Liver (tissue), 3 donors: ENCODE results near the gene DAAM1.
A peak's percentile ranks its signal among the peaks of the same experiment; 100 is the strongest.

Experiments used
- ATF3 ChIP-seq: IDR thresholded peaks from 2 replicates; pipeline ENCODE4 v1.6.1; 2016; ENCODE audit warnings: antibody characterized with exemption
- CTCF ChIP-seq: fragments of 150-350 bp; IDR thresholded peaks from 2 replicates; pipeline ENCODE4 v1.5.1; 2017; ENCODE audit warnings: improper control_type of control experiment, low read depth, low read length; ENCODE audit not compliant: missing input control
- GABPA ChIP-seq, 2 donors: IDR thresholded peaks in 1 of 2; conservative IDR thresholded peaks in 1 of 2; 2 replicates each; pipeline ENCODE4 v1.6.1; 2016; ENCODE audit warnings: antibody characterized with exemption in 2 of 2, mild to moderate bottlenecking in 1 of 2, moderate library complexity in 1 of 2
- HNF4A ChIP-seq, 2 donors: conservative IDR thresholded peaks; 2 replicates each; pipeline ENCODE4 v1.6.1; 2016; ENCODE audit warnings: antibody characterized with exemption in 2 of 2, mild to moderate bottlenecking in 2 of 2
- HNF4G ChIP-seq: IDR thresholded peaks from 2 replicates; pipeline ENCODE4 v1.6.1; 2016; ENCODE audit warnings: antibody characterized with exemption
- JUND ChIP-seq, 2 donors: IDR thresholded peaks; 2 replicates each; pipeline ENCODE4 v1.6.1; 2016; ENCODE audit warnings: antibody characterized with exemption in 2 of 2
- MAX ChIP-seq: IDR thresholded peaks from 2 replicates; pipeline ENCODE4 v1.6.1; 2016; ENCODE audit warnings: antibody characterized with exemption
- NR2F2 ChIP-seq: IDR thresholded peaks from 2 replicates; pipeline ENCODE4 v1.6.1; 2016; ENCODE audit warnings: antibody characterized with exemption
- RAD21 ChIP-seq, 2 donors: IDR thresholded peaks; 2 replicates each; pipeline ENCODE4 v1.6.1; 2016; ENCODE audit warnings: antibody characterized with exemption in 2 of 2, mild to moderate bottlenecking in 2 of 2
- REST ChIP-seq: IDR thresholded peaks from 2 replicates; pipeline ENCODE4 v1.6.1; 2016; ENCODE audit warnings: antibody characterized with exemption, mild to moderate bottlenecking
- TAF1 ChIP-seq: conservative IDR thresholded peaks from 2 replicates; pipeline ENCODE4 v1.6.1; 2016; ENCODE audit warnings: antibody characterized with exemption, mild to moderate bottlenecking
- YY1 ChIP-seq: IDR thresholded peaks from 2 replicates; pipeline ENCODE4 v1.6.1; 2016; ENCODE audit warnings: antibody characterized with exemption, mild to moderate bottlenecking
- ZBTB33 ChIP-seq: IDR thresholded peaks from 2 replicates; pipeline ENCODE4 v1.6.1; 2016; ENCODE audit warnings: antibody characterized with exemption
- donor health status: healthy.
- donor health status: healthy.

- no peak for TF ChIP-seq CTCF
- no peak for TF ChIP-seq NR2F2
- no peak for TF ChIP-seq REST
- peak in 1 of 2 donors; percentile 9 for TF ChIP-seq HNF4A (conservative IDR thresholded peaks at IDR 0.05)
- TF ChIP-seq MAX = no peak
- TF ChIP-seq YY1 = no peak
- TF ChIP-seq RAD21 (IDR thresholded peaks at IDR 0.05) = no peak
- no peak for TF ChIP-seq GABPA (IDR thresholded peaks at IDR 0.05 in 1 of 2, conservative IDR thresholded peaks at IDR 0.05 in 1 of 2)
- TF ChIP-seq ZBTB33 = no peak
- peak; percentile 27 for TF ChIP-seq ATF3
- no peak for TF ChIP-seq JUND (IDR thresholded peaks at IDR 0.05)
- no peak for TF ChIP-seq HNF4G
- TF ChIP-seq TAF1 = no peak
These were observed 26.8 kb upstream of the DAAM1 start for GRCh38 chr14:59161561-59162175.
